ENCODE data around the gene MYH7.

MYH7 gene

GRCh38 chr14:23434488-23435222, 805 bp downstream of the MYH7 start:
- Mint-ChIP-seq H3K4me1 (peaks cover 48% of the 10 kb centered on the region), H3K27ac (peak overlapping the region; percentile 6 to 93 (median 73)), H3K27me3 (ENCODE audit: low read depth) (peaks cover 7% of the 10 kb centered on the region), H3K36me3 (ENCODE audit: low read depth) (no peaks in the 10 kb centered on the region), H3K4me3 (no peak overlapping the region), H3K9me3 (no peaks in the 10 kb centered on the region)
- no peak for TF ChIP-seq CTCF (IDR thresholded peaks at IDR 0.05; ENCODE audit: unreplicated experiment in 3 of 3)

DNA sequence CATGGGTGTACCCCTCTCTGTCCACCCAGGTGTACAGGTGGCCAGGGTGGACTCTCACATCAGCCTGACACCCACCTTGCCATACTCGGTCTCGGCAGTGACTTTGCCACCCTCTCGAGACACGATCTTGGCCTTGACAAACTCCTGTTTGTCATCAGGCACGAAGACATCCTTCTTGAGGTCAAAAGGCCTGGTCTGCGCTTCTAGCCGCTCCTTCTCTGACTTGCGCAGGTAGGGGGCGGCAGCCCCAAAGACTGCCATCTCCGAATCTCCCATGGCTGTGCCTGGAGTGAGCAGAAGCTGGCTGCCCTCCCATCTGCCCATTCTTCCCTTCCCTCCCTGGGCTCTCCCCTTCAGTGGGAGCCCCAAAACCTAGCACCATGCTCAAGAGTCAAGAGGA, 2.0 kb downstream of the MYH7 start:
- H3K27me3 Mint-ChIP-seq (ENCODE audit: low read depth), result peaks cover 7% of the 10 kb centered on the region
- no peaks in the 10 kb centered on the region for H3K9me3 Mint-ChIP-seq
- peaks cover 42% of the 10 kb centered on the region for H3K4me1 Mint-ChIP-seq
- no peaks in the 10 kb centered on the region for H3K36me3 Mint-ChIP-seq (ENCODE audit: low read depth)
- no peak overlapping the region for H3K27ac Mint-ChIP-seq
- no peak for TF ChIP-seq CTCF (IDR thresholded peaks at IDR 0.05; ENCODE audit: unreplicated experiment in 3 of 3)
- no peak overlapping the region for H3K4me3 Mint-ChIP-seq

- H3K36me3 Mint-ChIP-seq (ENCODE audit: low read depth), result no peaks in the 10 kb centered on the region
- peaks cover 7% of the 10 kb centered on the region for H3K27me3 Mint-ChIP-seq (ENCODE audit: low read depth)
- TF ChIP-seq CTCF (IDR thresholded peaks at IDR 0.05; ENCODE audit: unreplicated experiment in 3 of 3), result no peak
- H3K27ac Mint-ChIP-seq, result no peak overlapping the region
- peaks cover 37% of the 10 kb centered on the region for H3K4me1 Mint-ChIP-seq
- H3K9me3 Mint-ChIP-seq, result no peaks in the 10 kb centered on the region
- H3K4me3 Mint-ChIP-seq, result no peak overlapping the region
Observed at GRCh38 chr14:23432946-23433345, 2.5 kb downstream of the MYH7 start.

DNA sequence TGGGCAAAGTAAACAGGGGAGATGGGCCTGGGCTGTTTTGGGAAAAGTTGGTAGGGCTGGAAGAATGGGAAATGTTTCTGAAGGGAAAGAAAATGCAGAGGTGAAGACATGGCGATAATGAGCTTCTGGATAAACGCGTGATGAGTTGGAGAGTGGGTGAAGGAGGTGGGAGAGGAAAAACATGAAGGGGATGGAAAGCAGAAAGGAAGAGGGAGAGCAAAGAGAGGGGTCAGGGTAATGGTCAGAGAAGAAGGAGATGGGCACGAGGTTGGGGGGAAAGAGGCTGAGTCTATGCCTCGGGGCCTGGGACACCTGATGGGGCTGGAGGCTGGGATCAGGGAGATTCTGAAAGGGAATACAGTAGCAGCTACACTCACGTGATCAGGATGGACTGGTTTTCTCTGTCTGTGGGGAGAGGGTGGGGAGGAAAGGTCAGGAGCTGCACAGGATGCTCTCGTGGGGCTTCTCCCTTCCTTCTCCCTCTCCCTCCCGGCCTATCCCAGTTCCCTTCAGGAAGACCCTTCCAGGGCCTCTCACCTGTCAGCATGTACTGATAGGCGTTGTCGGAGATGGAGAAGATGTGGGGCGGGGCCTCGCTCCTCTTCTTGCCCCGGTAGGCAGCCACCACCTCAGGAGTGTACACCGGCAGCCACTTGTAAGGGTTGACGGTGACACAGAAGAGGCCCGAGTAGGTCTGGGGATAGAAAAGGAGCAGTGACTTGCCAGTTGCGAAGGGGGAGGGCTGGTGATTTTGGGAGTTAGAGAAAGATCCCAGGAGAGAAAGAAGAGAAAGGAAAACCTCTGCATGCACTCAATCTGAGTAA, 3.1 kb downstream of the MYH7 start:
- no peak for TF ChIP-seq CTCF (IDR thresholded peaks at IDR 0.05; ENCODE audit: unreplicated experiment in 3 of 3)
- Mint-ChIP-seq H3K4me3 (no peak overlapping the region), H3K27ac (no peak overlapping the region), H3K27me3 (ENCODE audit: low read depth) (peaks cover 7% of the 10 kb centered on the region), H3K9me3 (no peaks in the 10 kb centered on the region), H3K36me3 (ENCODE audit: low read depth) (no peaks in the 10 kb centered on the region), H3K4me1 (peaks cover 31% of the 10 kb centered on the region)

DNA sequence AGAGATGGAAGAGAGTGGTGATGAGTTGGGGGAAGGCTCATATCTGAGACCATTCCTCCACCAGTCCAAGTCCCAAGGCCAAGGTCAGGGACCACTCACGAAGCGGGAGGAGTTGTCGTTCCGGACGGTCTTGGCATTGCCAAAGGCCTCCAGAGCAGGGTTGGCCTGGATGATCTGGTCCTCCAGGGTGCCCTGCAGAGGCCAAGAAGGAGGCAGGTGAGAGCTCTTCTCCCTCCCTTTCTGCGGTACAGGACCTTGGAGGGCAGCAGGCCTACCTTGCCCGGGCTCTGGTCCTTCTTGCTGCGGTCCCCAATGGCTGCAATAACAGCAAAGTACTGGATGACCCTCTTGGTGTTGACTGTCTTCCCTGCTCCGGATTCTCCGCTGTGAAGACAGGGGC, 4.0 kb downstream of the MYH7 start:
- TF ChIP-seq CTCF (IDR thresholded peaks at IDR 0.05; ENCODE audit: unreplicated experiment in 3 of 3), result no peak
- no peaks in the 10 kb centered on the region for H3K36me3 Mint-ChIP-seq (ENCODE audit: low read depth)
- H3K9me3 Mint-ChIP-seq, result no peaks in the 10 kb centered on the region
- H3K27ac Mint-ChIP-seq, result no peak overlapping the region
- peaks cover 7% of the 10 kb centered on the region for H3K27me3 Mint-ChIP-seq (ENCODE audit: low read depth)
- no peak overlapping the region for H3K4me3 Mint-ChIP-seq
- H3K4me1 Mint-ChIP-seq, result peaks cover 25% of the 10 kb centered on the region
